Fibroblast of the aortic adventitia (primary cell): ENCODE data around the gene PRPF40A. TPM values are rescaled to one million over a fixed set of nuclear protein-coding genes. Genes with fewer than 3 reads are reported as not detected.
A peak's percentile ranks its signal among the peaks of the same experiment; 100 is the strongest.

ENCODE experiments used
- DNase-seq: peaks from one replicate; pipeline ENCODE4 v3.0.0-alpha.2; 2010; ENCODE audit warnings: low read depth
- H3K4me3 ChIP-seq: 2 replicates; pipeline ENCODE4 v1.5.1; 2011; ENCODE audit warnings: low read depth, mild to moderate bottlenecking, control low read depth, low read length, moderate library complexity
- total RNA-seq: library from RNA; depleted of rRNA; stranded (reverse); fragments of >200 nt; gene quantifications from 2 replicates; pipeline ENCODE4 v1.2.3, GENCODE V29; 2012; ENCODE audit warnings: low replicate concordance
- TF ChIP-seq, protein P1 (sequence below): IDR thresholded peaks from 2 replicates; pipeline ENCODE4 v1.5.1; 2011; ENCODE audit warnings: mild to moderate bottlenecking, low read length, control low read depth, inconsistent platforms; ENCODE audit not compliant: insufficient read depth

Gene PRPF40A
- total RNA-seq, 1 donor, result 113 TPM

DNA sequence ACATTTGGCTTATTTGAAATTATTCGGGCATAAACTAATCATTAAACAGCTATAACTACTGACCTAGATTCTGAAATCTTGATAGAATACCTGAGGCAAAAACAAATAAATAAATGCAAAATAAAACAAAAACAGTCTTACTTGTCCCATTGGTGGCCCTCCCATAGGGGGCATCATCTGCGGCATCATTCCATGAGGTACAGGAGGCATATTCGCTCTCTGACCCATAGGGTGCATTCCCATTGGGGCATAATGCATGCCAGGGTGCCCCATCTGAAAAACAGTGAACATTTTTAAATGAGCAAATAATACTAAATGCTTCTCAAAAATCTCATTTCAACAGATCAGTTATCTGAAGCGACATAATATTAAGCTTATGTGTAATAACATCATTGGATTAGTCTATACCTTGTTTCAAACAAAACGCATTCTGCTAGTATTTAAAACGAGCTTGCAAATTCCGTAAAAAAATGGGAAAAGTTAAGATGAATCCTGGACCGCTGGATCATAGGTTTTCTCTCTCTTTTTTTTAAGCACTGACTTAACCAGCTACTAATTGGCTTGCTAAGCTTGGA is 1.3 kb downstream of the PRPF40A start:
- TF ChIP-seq, protein P1, sequence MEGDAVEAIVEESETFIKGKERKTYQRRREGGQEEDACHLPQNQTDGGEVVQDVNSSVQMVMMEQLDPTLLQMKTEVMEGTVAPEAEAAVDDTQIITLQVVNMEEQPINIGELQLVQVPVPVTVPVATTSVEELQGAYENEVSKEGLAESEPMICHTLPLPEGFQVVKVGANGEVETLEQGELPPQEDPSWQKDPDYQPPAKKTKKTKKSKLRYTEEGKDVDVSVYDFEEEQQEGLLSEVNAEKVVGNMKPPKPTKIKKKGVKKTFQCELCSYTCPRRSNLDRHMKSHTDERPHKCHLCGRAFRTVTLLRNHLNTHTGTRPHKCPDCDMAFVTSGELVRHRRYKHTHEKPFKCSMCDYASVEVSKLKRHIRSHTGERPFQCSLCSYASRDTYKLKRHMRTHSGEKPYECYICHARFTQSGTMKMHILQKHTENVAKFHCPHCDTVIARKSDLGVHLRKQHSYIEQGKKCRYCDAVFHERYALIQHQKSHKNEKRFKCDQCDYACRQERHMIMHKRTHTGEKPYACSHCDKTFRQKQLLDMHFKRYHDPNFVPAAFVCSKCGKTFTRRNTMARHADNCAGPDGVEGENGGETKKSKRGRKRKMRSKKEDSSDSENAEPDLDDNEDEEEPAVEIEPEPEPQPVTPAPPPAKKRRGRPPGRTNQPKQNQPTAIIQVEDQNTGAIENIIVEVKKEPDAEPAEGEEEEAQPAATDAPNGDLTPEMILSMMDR, result peak; percentile 52
- DNase-seq, result peak; percentile 10
- peak overlapping the region; percentile 99 for H3K4me3 ChIP-seq

DNA sequence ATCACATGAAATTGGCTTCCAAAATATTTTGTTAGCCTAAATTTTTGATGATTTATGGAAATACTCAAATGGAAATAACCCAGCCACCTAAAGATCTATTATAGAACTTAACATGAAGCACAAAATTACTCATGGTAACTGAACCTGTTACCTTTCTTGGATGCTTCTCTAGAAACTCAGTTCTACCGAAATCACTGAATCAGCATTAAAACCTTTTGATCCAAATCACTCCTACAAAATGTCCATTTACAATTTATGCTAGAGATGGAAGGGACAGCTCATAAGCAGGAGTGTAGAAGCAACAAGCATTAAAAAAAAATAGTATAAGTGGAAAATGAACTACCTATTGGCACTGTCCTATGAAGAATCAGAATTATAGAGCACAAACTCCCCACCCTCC is 2.1 kb downstream of the PRPF40A start:
- no peak overlapping the region for H3K4me3 ChIP-seq
- DNase-seq, result no peak
- TF ChIP-seq, protein P1, result no peak

DNA sequence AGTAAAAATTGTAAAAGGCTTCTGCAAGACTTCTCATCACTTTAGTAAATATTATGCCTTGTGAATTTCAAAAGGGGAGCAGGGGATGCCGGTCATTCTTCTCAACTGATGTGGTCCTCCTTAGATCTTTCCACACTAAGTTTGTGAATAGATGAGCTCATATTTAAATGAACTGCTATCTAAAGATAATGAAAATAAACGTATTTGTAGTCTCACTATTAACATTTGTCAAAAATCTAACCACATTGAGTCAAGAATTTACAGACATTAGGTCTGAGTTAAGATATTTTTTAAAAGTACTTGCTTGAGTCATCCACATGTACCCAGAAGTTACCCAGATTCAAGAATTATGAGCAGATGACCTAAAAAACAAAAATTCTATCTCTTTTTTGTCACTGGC is 6.5 kb downstream of the PRPF40A start:
- H3K4me3 ChIP-seq, result no peak overlapping the region
- DNase-seq, result peak; percentile 10
- TF ChIP-seq, protein P1, result no peak

DNA sequence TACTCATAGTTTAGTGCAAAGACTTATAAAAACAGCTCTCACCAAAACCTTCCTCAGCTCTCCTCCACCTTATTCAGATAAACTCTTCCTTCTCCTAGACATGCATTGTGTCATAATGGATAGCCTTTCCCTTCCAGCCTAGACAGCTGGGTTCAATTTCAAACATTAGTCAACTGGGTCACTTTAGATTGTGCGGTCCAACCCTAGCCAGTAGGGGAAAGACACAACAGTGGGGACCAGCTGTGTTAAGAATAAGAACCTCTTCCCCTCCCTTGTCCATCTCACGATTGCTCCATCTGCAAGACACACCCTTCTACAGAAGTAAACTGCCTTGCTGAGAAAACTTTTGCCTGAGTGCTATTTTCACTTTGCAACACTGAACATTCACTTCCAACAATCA is 8.5 kb downstream of the PRPF40A start:
- no peak for DNase-seq
- TF ChIP-seq, protein P1, result no peak
- H3K4me3 ChIP-seq, result no peak overlapping the region

DNA sequence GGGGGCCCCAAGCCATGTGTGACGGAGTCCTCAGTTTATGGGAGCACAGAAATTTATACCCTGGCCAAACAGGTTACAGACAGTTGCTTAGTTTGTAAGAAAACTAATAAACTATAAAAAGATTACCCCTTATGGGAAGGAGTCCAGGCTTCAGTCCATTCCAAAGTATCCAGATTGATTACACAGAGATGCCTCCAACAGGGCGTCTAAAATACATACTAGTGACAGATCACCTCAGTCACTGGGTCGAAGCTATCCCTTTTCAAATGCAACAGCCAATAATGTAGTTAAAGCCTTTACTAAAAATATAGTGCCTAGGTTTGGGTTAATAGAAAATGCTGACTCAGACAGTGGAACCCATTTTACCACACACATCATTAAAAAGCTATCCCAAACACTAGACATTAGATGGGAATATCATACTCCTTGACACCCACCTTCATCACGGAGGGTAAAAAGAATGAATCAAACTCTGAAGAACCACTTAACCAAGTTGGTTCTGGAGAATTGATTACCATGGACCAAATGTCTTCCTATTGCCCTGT is 10.7 kb downstream of the PRPF40A start:
- TF ChIP-seq, protein P1, result no peak
- no peak overlapping the region for H3K4me3 ChIP-seq
- no peak for DNase-seq

DNA sequence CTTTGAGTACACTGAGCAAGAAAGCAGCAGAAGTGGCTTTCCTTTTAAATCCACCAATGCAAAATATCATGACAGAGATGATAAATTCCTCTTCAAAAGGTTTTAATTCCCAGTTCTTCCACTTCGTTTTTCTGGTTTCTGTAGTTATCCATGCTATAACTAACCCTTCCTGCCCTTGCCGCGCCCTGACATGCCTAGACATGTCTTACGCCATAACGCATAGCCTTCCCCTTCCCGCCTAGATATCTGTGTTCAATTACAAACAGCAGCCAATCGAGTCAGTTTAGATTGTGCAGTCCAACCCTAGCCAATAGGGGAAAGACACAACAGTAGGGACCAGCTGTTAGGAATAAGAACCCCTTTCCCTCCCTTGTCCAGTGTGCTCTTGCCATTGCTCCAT is 16.1 kb downstream of the PRPF40A start:
- TF ChIP-seq, protein P1, result no peak
- no peak for DNase-seq
- no peak overlapping the region for H3K4me3 ChIP-seq

DNA sequence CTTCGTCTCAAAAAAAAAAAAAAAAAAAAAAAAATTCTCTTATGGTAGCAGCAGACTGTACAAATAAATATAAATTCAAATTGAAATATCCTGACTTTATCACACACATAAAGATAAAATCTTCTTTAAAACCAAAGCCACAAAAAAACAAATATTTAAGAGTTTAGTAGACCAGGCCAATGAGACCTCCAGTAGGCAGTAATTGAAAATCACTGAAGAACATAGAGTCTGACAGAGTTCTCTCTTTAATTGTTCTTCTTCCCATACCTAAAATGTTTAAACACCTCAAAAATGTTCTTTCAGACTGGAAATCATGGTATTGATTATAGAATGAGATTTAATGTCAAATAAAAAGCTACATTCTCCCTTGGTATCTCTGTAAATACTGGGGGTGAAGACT is 20.8 kb downstream of the PRPF40A start:
- no peak overlapping the region for H3K4me3 ChIP-seq
- TF ChIP-seq, protein P1, result no peak

More for the DNA sequence above, 20.8 kb downstream of the PRPF40A start:
- no peak for DNase-seq
